GM12875 (cell line): ENCODE measurements around the gene MIA.
A peak's percentile ranks its signal among the peaks of the same experiment; 100 is the strongest.

Experiments used
- H3K4me3 ChIP-seq: one replicate; pipeline ENCODE4 v1.5.1; 2011; ENCODE audit warnings: low read depth, low read length, control low read depth
- TF ChIP-seq, protein P1 (sequence below): IDR thresholded peaks from 2 replicates; pipeline ENCODE4 v1.5.1; 2011; ENCODE audit warnings: low read depth, mild to moderate bottlenecking, control low read depth, inconsistent platforms, low read length, moderate library complexity, borderline replicate concordance; ENCODE audit not compliant: insufficient read depth

Gene MIA

DNA sequence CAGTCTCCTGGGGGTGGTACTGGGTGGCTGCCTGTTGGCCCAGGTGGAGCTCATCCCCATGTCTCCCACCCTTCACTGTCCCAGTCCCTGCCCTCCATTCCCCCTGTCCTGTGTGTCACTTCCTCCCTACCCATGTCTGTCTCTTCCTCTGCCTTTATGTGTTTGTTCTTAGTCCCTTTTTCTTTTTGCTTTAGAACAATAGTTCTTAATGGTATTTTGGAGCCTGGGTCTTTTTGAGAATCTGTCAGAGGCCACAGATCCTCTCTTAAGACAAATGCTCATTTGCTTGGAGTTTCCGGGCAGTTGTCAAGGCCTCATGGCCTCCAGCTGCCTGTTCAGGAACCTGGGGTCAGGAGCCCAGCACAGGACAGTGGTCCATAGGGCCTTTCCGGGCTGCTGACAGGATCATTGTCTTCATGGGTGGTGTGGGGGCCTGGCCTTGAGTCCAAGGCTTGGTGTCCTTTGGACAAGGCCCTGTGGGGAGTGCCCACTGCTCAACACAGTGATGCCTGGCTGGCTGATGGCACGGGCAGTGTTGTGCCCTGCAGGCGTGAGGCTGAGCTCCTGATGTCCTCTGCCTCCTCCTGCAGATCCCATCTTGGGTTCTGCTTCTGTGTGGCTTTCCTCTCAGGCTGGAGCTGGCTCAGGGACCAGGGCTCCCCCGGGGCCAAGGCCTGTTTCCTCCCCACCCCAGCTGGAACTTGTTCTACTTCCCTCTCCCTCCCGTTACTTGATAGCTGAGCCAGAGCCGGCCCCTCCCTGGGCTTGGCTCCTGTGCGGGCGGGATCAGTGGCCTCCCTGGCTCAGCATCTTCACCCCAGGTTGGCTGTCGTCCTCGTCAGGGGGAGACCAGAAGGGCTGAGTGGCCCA lies 27.2 kb downstream of the MIA start:
- H3K4me3 ChIP-seq = peak overlapping the region; percentile 41
- TF ChIP-seq, protein P1, sequence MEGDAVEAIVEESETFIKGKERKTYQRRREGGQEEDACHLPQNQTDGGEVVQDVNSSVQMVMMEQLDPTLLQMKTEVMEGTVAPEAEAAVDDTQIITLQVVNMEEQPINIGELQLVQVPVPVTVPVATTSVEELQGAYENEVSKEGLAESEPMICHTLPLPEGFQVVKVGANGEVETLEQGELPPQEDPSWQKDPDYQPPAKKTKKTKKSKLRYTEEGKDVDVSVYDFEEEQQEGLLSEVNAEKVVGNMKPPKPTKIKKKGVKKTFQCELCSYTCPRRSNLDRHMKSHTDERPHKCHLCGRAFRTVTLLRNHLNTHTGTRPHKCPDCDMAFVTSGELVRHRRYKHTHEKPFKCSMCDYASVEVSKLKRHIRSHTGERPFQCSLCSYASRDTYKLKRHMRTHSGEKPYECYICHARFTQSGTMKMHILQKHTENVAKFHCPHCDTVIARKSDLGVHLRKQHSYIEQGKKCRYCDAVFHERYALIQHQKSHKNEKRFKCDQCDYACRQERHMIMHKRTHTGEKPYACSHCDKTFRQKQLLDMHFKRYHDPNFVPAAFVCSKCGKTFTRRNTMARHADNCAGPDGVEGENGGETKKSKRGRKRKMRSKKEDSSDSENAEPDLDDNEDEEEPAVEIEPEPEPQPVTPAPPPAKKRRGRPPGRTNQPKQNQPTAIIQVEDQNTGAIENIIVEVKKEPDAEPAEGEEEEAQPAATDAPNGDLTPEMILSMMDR = no peak

DNA sequence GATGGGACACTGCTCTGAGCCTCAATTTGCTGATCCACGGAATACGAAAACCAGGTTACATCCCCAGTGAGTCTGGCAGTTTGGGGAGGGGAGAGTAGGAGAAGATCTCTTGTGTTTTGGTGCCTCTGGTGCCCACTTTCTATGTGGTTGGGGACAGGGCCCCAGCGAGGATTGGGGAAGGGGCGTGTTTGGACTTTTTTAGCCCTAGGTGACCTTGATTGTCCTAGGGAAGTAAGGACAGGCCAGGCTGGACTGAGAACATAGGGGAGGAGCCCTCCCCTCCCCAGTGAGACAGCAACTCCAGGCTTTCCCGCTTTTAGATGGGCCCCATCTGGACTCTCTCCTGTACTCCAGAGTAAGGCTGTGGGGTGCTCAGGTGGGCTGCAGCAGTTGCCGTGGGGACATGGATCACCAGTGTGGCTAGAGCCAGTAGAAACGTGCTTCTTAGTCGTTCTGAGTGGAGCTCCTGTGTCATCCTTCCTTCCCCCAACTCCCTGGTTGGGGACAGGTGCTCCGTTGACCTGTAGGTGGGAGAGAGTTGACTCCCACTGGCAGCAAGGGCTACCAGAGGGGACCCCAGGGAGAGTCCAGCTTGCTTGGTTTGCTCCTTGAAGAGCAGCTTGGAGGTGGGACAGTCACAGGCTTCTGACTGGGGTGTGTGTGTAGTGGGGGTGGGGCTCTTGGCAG lies 28.0 kb downstream of the MIA start:
- TF ChIP-seq, protein P1 = no peak

DNA sequence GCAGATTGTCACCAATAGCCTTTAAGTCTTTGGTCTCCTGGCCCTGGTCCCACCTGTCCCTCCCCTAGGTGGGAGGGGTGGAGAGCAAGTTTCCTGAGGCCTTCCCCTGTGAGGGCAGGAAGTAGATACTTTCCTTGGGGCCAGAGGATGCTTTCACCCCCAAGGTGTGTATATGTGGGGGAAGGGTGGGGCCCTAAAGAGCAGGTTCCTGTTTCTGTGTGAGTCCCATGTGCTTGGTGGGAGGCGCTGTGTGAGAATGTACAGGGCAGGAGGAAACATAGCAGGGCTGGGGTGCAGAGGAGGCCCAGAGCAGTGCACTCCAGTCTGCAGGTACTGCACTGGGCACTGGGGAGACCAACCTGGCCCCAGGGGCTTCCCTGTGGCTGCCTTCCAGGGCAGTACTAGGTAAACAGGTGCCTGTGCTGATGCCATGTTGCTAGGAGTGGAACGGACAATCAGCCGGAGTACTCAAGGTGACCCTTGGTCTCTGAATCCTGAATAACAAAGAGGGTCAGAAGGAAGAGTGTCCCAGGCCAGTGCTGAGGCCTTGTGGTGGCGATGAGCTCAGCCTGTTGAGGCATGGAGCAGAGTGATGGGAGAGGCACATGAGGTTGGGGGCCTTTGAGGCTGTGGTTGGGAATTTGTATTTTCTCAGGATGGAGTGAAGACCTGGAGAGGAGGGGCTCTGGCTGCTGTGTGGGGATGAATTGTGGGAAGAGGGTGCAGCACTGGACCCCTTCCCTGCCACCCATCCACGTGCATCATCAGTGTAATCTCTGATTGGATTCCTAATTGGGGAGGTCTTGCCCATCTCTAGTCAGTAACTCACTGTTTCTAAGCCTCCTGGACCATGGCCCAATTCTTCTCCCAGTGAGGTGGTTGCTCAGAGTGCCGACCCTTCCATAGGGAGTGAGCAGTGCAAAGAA lies 28.8 kb downstream of the MIA start:
- H3K4me3 ChIP-seq = no peak overlapping the region

More for the DNA sequence above, 28.0 kb downstream of the MIA start:
- no peak overlapping the region for H3K4me3 ChIP-seq

DNA sequence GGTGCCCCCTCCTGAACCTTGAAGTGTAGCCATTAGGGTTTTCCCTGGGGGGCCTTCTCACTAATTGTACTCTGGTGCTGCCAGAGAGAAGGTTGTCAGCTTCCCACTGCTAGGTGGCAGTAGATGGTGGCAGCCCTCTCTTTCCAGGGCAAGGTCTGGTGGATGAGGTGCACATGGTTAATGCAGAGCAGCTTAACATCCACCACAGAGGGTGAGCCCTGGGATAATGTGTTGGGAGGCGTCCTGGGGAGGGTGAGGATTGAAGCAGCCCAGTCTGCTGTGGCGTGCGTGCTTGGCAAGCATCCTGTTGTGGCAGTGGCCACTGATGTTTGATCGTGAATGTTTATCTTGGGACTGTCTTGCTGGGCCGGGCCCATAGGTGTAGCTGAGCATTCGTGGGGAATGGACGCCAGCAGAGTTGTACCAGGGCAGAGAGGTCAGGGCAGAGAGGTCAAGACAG lies 29.5 kb downstream of the MIA start:
- H3K4me3 ChIP-seq = no peak overlapping the region
- TF ChIP-seq, protein P1 = no peak

More for the DNA sequence above, 28.8 kb downstream of the MIA start:
- TF ChIP-seq, protein P1 = no peak

DNA sequence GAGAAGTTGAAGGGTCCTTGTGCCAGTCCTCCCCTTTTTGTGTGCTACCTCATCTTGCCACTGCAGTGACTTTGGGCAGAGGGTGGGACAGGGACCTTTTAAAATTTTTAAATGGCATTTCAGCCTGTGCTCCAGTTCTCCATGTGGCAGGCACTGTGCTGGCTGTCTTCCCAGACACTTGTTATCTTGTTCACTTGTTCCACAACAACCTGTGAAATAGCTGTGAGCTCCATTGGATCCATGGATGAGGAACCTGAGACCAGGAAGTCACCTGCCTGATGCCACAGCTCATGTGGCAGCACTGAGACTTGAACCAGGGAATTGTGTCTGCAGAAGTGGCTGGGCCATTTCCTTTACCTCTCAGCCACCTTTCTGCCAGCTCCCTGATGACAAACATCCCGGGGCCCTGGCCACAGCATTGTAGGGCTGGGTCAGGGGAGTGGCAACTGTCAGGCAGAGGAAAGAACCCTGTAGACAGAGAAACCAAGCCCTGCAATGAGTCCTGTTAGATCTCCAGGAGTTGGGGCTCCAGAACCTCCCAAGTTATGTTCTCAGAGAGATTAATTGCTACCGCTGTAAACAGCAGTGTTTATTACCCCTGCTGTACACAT lies 30.0 kb downstream of the MIA start:
- TF ChIP-seq, protein P1 = no peak

DNA sequence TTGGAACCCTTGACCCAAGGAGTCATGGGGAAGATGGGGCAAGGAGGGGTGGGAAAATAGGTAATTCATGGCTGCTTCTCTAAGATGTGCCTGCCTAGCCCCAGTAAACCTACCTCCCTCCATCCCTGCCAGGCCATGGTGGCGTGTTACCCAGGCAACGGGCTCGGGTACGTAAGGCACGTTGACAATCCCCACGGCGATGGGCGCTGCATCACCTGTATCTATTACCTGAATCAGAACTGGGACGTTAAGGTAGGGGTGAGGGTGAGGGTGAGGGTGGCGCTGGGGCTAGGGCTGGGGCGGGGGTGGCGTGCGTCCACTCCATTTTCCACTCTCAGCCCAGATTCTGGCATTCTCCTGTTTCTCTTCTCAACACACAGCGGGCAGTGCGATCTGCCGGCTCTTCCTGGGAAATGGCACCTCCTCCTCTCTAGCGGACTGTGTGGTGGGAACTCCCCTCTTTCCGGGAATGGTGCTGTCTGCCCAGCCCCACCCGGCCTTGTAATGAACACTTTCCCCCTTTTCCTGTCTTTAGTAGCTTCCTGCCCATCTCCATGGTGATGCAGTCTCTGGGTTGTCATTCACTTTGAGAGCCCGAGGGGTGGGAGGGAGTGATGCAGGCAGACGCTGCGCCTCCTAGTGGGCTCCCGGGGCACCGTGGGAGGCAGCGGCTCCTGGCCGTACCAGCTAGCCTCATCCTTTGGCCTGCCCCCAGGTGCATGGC lies 31.3 kb downstream of the MIA start:
- H3K4me3 ChIP-seq = no peak overlapping the region
- TF ChIP-seq, protein P1 = peak; percentile 90

More for the DNA sequence above, 30.0 kb downstream of the MIA start:
- no peak overlapping the region for H3K4me3 ChIP-seq
